HG02885 (cell line): Measurements from ENCODE around the gene SLC7A6.

Experiments
- ATAC-seq: cut with Tn5 transposase; IDR thresholded peaks from one replicate; pipeline ENCODE4 v1.9.1; 2021; ENCODE audit warnings: mild to moderate bottlenecking; ENCODE audit not compliant: unreplicated experiment, poor library complexity

Gene SLC7A6

DNA sequence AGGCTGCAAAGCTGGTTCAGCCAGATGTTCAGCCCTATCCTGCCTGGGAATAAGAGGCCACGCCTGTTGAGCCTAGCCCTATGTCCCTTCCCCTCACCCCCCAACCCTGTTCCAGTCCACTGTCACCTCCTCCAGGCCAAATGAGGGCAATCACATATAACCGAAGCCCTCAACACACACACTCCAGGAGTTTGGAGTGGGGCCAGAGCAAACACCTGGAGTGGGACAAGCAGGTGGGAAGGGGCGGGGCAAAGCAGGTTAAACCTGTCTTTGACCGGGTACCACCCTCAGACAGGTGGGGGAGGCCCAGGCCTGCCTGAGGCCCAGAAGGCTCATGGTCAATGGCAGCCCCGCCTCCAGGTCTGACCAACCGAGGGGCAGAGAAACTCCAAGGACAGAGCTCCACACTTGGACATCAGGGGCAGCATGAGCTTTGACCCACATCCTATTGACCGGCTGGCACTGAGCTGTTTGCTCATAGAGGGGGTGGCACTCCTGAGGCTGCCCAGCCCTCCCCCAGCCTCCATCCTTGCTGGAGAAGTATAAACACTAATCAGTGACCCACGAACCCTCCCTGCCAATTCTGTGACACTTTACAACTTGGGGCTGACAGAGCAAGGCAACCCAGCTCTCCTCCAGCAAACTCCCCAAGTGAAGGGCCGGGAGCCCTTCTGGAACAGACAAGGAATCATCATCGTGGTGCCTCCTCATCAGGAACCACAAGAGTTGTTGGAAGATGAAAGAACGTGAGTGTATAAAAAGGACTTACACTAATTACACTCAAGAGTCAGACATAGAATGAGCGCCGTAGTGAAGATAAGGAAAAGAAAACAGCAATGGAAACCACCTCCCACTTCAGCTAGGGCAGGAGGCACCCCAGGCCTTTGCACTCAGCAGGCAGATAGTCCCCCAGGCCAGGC, 29.9 kb upstream of the SLC7A6 start:
- ATAC-seq = no peak

- no peak for ATAC-seq
These were observed 29.0 kb upstream of the SLC7A6 start for GRCh38 chr16:68235108-68235886.

- ATAC-seq = no peak
These were observed 28.5 kb upstream of the SLC7A6 start, which contains the start of gene ESRP2 for GRCh38 chr16:68235887-68236136. TSS of gene ESRP2 (minus strand) at chr16:68236127. CDS start at chr16:68236045, 82 bp downstream.

DNA sequence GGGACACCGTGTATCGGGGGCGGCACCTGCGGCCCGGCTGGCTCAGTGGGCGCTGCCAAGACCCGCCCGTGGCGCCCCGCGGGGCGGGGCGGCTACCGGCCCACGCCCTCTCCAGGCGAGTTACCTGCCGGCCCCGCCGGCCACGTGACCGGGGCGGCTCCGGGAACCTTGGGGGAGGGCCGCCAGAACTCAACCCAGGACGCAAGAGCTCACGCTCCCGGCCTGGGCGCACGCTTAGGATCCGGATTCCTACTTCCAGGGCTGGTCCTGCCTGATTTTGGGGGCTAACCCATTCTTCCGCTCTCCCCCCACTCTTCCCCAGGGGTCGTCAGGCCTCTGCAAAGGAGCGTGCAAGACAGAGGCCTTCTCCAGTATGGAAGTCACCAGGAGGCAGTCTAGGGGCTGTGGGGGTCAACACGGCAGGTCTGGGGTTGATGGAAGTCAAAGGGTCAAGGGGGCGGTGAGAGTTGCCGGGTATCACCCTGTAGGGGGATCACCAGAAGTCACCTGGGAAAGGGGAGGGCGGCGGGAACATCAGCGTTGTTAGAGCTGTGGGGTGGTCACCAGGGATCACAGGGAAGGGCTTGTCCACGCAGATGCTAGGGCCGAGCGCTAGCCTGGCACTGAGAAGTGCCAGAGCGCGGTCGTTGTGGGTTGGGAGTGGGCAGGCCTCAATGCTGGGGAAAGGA, 28.0 kb upstream of the SLC7A6 start:
- no peak for ATAC-seq

- no peak for ATAC-seq
These were observed 27.5 kb upstream of the SLC7A6 start for GRCh38 chr16:68236826-68237242.

GRCh38 chr16:68237243-68238028, 26.9 kb upstream of the SLC7A6 start:
- peak; percentile 84 for ATAC-seq

DNA sequence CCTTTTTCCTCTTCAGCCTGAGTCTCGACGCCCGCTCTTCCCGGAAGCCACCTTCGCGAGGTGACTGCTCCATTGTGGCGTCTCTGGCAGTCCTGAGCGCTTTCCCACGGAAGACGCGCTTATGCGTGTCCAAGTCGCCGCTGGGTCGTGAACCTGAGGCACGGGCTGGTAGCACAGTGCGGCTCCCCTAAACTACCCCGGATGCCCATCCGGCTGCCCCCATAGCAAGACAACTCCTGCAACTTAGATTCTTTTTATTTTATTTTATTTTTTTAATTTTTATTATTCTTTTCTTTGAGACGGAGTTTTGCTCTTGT, 26.3 kb upstream of the SLC7A6 start:
- no peak for ATAC-seq

GRCh38 chr16:68242085-68242484, 22.2 kb upstream of the SLC7A6 start:
- no peak for ATAC-seq

- ATAC-seq = no peak
These were observed 21.1 kb upstream of the SLC7A6 start for GRCh38 chr16:68242926-68243858.

DNA sequence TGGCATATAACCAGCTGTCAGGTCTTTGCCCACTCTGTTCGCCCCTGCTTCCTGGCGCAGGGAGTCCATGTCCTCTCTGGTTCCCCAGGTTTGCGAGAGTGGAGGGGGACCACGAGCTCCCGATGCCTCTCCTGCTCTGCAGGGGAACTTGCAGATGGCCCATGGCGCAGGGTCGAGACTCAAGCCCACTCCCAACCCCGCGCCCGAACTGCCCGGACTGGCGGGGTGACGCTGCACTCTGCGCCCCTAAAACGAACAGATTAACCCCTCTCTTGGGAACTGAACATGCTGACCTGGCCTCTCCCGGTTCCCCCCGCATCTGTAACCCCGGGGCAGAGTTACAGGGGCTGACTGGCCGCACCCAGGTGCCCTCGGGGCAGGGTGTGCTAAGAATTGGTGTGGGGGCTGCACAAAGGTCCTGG, 19.8 kb upstream of the SLC7A6 start:
- ATAC-seq = no peak

- peak; percentile 95 for ATAC-seq
These were observed 19.1 kb upstream of the SLC7A6 start, which contains the start of gene PLA2G15 for GRCh38 chr16:68244903-68245853. TSS of gene PLA2G15 (plus strand) at chr16:68245373. CDS start at chr16:68245427, 54 bp downstream.

DNA sequence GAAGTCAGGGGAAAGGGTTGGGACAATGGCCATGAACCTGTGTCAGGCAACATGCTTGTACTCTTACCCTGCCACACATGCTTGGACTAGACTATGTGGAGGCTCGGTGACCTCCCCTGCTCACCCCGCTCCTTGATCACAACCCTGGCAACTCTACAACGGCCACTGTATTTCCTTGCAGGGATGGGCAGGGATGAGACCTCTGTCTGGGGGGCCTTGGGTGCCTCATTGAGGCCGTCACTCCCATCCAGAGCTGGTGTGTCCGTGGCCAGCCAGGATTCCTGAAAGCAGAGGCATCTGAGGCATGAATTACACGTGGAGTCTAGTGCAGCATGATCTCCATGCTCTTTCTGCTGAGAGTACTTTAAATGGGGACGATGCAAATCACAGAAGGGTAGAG, 18.2 kb upstream of the SLC7A6 start:
- ATAC-seq = no peak

DNA sequence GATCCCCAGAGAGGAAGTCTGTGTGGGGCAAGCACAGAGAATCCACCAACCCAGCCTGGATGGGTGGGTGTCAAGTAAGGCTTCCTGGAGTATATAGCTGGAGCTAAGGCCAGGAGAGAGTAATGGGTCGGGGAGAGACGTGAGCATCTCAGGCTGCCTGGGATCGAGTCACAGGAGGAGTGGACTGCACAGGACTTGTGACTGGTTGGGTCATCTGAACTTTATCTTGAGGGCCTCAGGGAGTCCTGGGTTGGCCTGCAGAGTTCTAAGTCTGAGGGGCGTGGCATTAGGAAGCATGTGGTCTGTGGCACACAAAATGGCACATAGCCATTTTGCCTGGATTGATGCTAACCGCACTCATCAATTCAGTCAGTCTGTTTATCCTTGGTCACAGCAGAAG, 17.7 kb upstream of the SLC7A6 start:
- no peak for ATAC-seq

DNA sequence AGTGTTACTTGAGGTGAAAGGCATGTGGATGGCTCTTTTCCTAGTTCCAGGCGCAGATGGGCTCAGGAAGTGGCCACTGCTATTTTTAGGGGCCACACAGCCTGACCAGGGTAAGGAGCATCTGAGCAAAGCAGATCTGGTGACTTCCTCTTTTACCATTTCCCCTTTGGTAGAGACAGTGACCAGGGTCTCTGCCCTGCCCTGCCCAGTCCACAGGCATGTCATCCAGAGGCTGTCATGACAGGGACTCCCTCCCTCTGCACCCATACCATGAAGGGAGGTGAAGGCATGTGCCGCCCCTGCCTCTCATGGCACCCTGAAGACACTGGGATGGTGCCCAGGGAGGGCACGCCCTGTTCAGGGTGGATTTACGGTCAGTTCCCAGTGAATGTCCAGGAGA, 16.9 kb upstream of the SLC7A6 start:
- ATAC-seq = no peak

GRCh38 chr16:68247932-68248331, 16.4 kb upstream of the SLC7A6 start:
- ATAC-seq = no peak

DNA sequence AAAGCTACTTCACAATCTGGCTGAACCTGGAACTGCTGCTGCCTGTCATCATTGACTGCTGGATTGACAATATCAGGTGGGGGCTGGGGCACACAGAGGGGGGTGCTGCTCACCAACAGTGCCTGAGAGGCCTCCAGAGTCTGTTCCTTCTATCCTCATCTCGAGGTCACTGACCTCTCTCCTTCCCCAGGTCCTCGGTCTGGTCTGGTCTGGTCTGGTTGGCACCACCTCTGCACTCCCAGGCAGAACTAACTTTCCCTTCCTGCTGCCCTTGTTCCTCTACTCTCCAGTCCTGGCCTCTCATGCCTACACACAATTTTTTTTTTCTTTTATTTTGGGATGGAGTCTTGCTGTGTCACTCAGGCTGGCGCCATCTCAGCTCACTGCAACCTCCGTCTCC, 15.0 kb upstream of the SLC7A6 start:
- no peak for ATAC-seq

GRCh38 chr16:68250951-68251350, 13.4 kb upstream of the SLC7A6 start:
- ATAC-seq = no peak

GRCh38 chr16:68251832-68252231, 12.5 kb upstream of the SLC7A6 start:
- ATAC-seq = no peak
